HEK293 (cell line): ENCODE results near the gene HNF1B.

ENCODE experiments used
- CTCF ChIP-seq: fragments of 450-650 bp; formaldehyde crosslinking; IDR thresholded peaks from 2 replicates; pipeline ENCODE4 v1.5.1; 2016; ENCODE audit warnings: missing biosample characterization, missing genetic modification characterization
- MEIS1 ChIP-seq: sonication (generic); formaldehyde crosslinking; IDR thresholded peaks from 2 replicates; pipeline ENCODE4 v1.8.1; 2022; ENCODE audit warnings: missing genetic modification reagents, mild to moderate bottlenecking, borderline replicate concordance
- RBAK ChIP-seq: fragments of 450-650 bp; formaldehyde crosslinking; IDR thresholded peaks from 2 replicates; pipeline ENCODE4 v1.5.1; 2016; ENCODE audit warnings: missing biosample characterization, missing genetic modification characterization
- SALL2 ChIP-seq: fragments of 450-650 bp; formaldehyde crosslinking; IDR thresholded peaks from 2 replicates; pipeline ENCODE4 v1.5.0; 2017; ENCODE audit warnings: missing biosample characterization, mild to moderate bottlenecking, missing genetic modification characterization, borderline replicate concordance
- ZBTB17 ChIP-seq: fragments of 450-650 bp; formaldehyde crosslinking; IDR thresholded peaks from 2 replicates; pipeline ENCODE4 v1.5.1; 2016; ENCODE audit warnings: missing biosample characterization, missing genetic modification characterization
- ZNF132 ChIP-seq: fragments of 450-650 bp; formaldehyde crosslinking; IDR thresholded peaks from 2 replicates; pipeline ENCODE4 v1.5.1; 2017; ENCODE audit warnings: missing biosample characterization, missing genetic modification characterization, borderline replicate concordance
- ZNF174 ChIP-seq: fragments of 450-650 bp; formaldehyde crosslinking; IDR thresholded peaks from 2 replicates; pipeline ENCODE4 v1.5.0; 2017; ENCODE audit warnings: missing biosample characterization, mild to moderate bottlenecking, missing genetic modification characterization
- ZNF175 ChIP-seq: fragments of 450-650 bp; formaldehyde crosslinking; IDR thresholded peaks from 2 replicates; pipeline ENCODE4 v1.5.1; 2016; ENCODE audit warnings: missing biosample characterization, missing genetic modification characterization
- ZNF324 ChIP-seq: fragments of 450-650 bp; formaldehyde crosslinking; IDR thresholded peaks from 2 replicates; pipeline ENCODE4 v1.5.1; 2016; ENCODE audit warnings: missing biosample characterization, missing genetic modification characterization
- ZNF341 ChIP-seq: fragments of 450-650 bp; formaldehyde crosslinking; IDR thresholded peaks from 2 replicates; pipeline ENCODE4; 2016; ENCODE audit warnings: low read depth, missing biosample characterization, missing genetic modification characterization
- ZNF555 ChIP-seq: fragments of 450-650 bp; formaldehyde crosslinking; conservative IDR thresholded peaks from 2 replicates; pipeline ENCODE4 v1.5.1; 2017; ENCODE audit warnings: missing biosample characterization, mild to moderate bottlenecking, missing genetic modification characterization, inconsistent platforms
- ZNF580 ChIP-seq: fragments of 450-650 bp; formaldehyde crosslinking; IDR thresholded peaks from 2 replicates; pipeline ENCODE4 v1.5.1; 2016; ENCODE audit warnings: missing biosample characterization, missing genetic modification characterization
- ZSCAN4 ChIP-seq: fragments of 450-650 bp; formaldehyde crosslinking; IDR thresholded peaks from 2 replicates; pipeline ENCODE4 v1.5.1; 2017; ENCODE audit warnings: missing biosample characterization, missing genetic modification characterization

DNA sequence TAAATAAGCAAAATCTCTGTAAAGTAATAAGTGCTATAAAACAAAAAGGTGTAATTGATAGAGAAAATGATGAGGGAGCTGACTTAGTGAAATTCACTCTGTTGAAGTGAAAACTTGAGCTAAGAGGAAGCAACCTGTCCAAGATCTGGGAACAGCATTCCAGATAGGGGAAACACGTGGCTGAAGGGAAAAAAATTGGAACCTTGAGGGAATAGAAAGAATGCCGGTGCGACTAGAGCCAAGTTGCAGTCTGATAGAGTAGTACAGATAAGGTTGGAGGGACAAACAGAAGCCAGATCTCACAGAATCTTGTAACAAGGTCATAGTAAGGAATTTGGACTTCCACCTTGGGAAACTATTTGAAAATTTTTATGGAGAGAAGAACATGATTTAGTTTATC, 101.0 kb downstream of the HNF1B start:
- TF ChIP-seq ZNF174 (tag by site-specific recombination) (no peak), ZNF580 (no peak), CTCF (tag by site-specific recombination) (no peak), RBAK (no peak), ZNF132 (no peak), ZNF341 (tag by site-specific recombination) (no peak), SALL2 (tag by site-specific recombination) (no peak), ZNF175 (tag by site-specific recombination) (no peak), ZBTB17 (tag by site-specific recombination) (no peak), ZNF324 (tag by site-specific recombination) (no peak), MEIS1 (CRISPR knock-in tag) (no peak), ZSCAN4 (no peak), ZNF555 (no peak)
